Stimulated activated CD4-positive, alpha-beta T cell treated with anti-CD3 and anti-CD28 coated beads, Interleukin-4, amount 100 ng/mL, for 24 hours (primary cell): ENCODE results near the gene HMGN1.
A peak's percentile ranks its signal among the peaks of the same experiment; 100 is the strongest.

Experiments used
- DNase-seq: peaks from one replicate; pipeline ENCODE4 v3.0.0-alpha.2; 2020

HMGN1 gene

GRCh38 chr21:39326607-39327307, 22.1 kb downstream of the HMGN1 start:
- DNase-seq: no peak

GRCh38 chr21:39325458-39325857, 23.4 kb downstream of the HMGN1 start:
- DNase-seq: no peak

- no peak for DNase-seq
Observed at GRCh38 chr21:39321424-39321823, 27.5 kb downstream of the HMGN1 start.

- no peak for DNase-seq
Observed at GRCh38 chr21:39319814-39320332, 29.0 kb downstream of the HMGN1 start.

GRCh38 chr21:39319251-39319756, 29.6 kb downstream of the HMGN1 start:
- no peak for DNase-seq

GRCh38 chr21:39318091-39318959, 30.6 kb downstream of the HMGN1 start:
- DNase-seq: no peak

GRCh38 chr21:39317134-39318090, 31.5 kb downstream of the HMGN1 start:
- DNase-seq: no peak

GRCh38 chr21:39316729-39317128, 32.2 kb downstream of the HMGN1 start:
- DNase-seq: no peak

GRCh38 chr21:39315603-39316445, 33.1 kb downstream of the HMGN1 start:
- DNase-seq: peak; percentile 7

GRCh38 chr21:39314143-39315027, 34.5 kb downstream of the HMGN1 start:
- peak; percentile 45 for DNase-seq

- DNase-seq: peak; percentile 74
Observed at GRCh38 chr21:39313571-39314142, 35.2 kb downstream of the HMGN1 start, which contains the start of gene BRWD1. Gene BRWD1 (minus strand): TSS chr21:39313632. CDS start chr21:39313491, 141 bp downstream.

GRCh38 chr21:39313042-39313570, 35.8 kb downstream of the HMGN1 start:
- DNase-seq: no peak

GRCh38 chr21:39312112-39313041, 36.5 kb downstream of the HMGN1 start:
- DNase-seq: peak; percentile 95

GRCh38 chr21:39311164-39311563, 37.7 kb downstream of the HMGN1 start:
- no peak for DNase-seq

GRCh38 chr21:39307466-39307865, 41.4 kb downstream of the HMGN1 start:
- no peak for DNase-seq

- no peak for DNase-seq
Observed at GRCh38 chr21:39300587-39300986, 48.3 kb downstream of the HMGN1 start.

GRCh38 chr21:39296891-39297290, 52.0 kb downstream of the HMGN1 start:
- DNase-seq: no peak
